KMS-11 (cell line): ENCODE data around the gene SEMA3A.

ENCODE experiments used
- H2AFZ ChIP-seq: fragments of 200-600 bp; sonication (generic); 2 replicates; pipeline ENCODE4 v1.6.1; 2016; ENCODE audit warnings: antibody characterized with exemption, mixed run types, low read depth
- H3K27ac ChIP-seq: fragments of 200-600 bp; sonication (generic); 2 replicates; pipeline ENCODE4 v1.6.1; 2016; ENCODE audit warnings: mild to moderate bottlenecking, mixed run types
- H3K27me3 ChIP-seq: fragments of 200-600 bp; sonication (generic); 2 replicates; pipeline ENCODE4 v1.6.1; 2017; ENCODE audit warnings: mild to moderate bottlenecking, low read depth, mixed run types, moderate library complexity; ENCODE audit not compliant: insufficient read depth
- H3K36me3 ChIP-seq: fragments of 200-600 bp; sonication (generic); 2 replicates; pipeline ENCODE4 v1.6.1; 2017; ENCODE audit warnings: mild to moderate bottlenecking, mixed run types; ENCODE audit not compliant: insufficient read depth
- H3K4me1 ChIP-seq: fragments of 200-600 bp; sonication (generic); 2 replicates; pipeline ENCODE4 v1.6.1; 2016; ENCODE audit warnings: mild to moderate bottlenecking, low read depth, mixed run types; ENCODE audit not compliant: poor library complexity, severe bottlenecking
- H3K4me2 ChIP-seq: fragments of 200-600 bp; sonication (generic); 2 replicates; pipeline ENCODE4 v1.7.0; 2016; ENCODE audit warnings: mild to moderate bottlenecking, mixed run types
- H3K4me3 ChIP-seq: fragments of 200-600 bp; sonication (generic); IDR thresholded peaks from 2 replicates; pipeline ENCODE4 v1.6.1; 2017; ENCODE audit warnings: low read depth, low read length, mixed read lengths; ENCODE audit not compliant: insufficient read depth
- H3K79me2 ChIP-seq: fragments of 200-600 bp; sonication (generic); 2 replicates; pipeline ENCODE4 v1.6.1; 2016; ENCODE audit warnings: low read depth, mixed run types; ENCODE audit not compliant: insufficient read depth
- H3K9ac ChIP-seq: fragments of 200-600 bp; sonication (generic); 2 replicates; pipeline ENCODE4 v1.6.1; 2016; ENCODE audit warnings: mild to moderate bottlenecking, mixed run types
- H4K20me1 ChIP-seq: fragments of 200-600 bp; sonication (generic); 2 replicates; pipeline ENCODE4 v1.6.1; 2016; ENCODE audit warnings: mild to moderate bottlenecking, mixed run types; ENCODE audit not compliant: insufficient read depth
- TF ChIP-seq, protein P1 (sequence below): fragments of 200-600 bp; sonication (generic); conservative IDR thresholded peaks from 2 replicates; pipeline ENCODE4 v1.6.1; 2017; ENCODE audit warnings: low read depth, mild to moderate bottlenecking, antibody characterized with exemption, low read length, moderate library complexity, mixed read lengths

Gene SEMA3A

DNA sequence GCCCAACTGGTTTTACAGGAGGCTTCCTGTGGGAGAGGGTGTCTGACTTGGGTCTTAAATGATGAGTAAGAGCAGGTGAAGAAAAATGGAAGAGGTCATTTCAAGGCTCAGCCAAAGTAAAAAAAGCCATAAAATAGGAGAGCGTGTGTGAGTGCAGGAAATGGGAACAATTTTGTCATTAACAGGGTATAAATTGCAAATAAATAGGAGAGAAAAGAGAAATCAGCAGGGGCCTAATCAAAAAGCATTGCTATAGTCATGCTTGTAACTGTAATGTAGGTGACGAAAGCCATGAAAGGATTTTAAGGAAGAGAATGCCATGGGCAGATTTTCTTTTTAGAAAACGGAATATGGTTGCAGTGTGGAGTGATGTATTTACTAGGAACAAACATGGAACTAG lies 15.7 kb upstream of the SEMA3A start:
- TF ChIP-seq, protein P1, sequence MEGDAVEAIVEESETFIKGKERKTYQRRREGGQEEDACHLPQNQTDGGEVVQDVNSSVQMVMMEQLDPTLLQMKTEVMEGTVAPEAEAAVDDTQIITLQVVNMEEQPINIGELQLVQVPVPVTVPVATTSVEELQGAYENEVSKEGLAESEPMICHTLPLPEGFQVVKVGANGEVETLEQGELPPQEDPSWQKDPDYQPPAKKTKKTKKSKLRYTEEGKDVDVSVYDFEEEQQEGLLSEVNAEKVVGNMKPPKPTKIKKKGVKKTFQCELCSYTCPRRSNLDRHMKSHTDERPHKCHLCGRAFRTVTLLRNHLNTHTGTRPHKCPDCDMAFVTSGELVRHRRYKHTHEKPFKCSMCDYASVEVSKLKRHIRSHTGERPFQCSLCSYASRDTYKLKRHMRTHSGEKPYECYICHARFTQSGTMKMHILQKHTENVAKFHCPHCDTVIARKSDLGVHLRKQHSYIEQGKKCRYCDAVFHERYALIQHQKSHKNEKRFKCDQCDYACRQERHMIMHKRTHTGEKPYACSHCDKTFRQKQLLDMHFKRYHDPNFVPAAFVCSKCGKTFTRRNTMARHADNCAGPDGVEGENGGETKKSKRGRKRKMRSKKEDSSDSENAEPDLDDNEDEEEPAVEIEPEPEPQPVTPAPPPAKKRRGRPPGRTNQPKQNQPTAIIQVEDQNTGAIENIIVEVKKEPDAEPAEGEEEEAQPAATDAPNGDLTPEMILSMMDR, result no peak
- Histone ChIP-seq H3K79me2 (no peaks in the 10 kb centered on the region), H4K20me1 (no peaks in the 10 kb centered on the region), H3K9ac (no peak overlapping the region), H3K36me3 (no peaks in the 10 kb centered on the region), H3K4me2 (no peak overlapping the region), H3K4me3 (no peak overlapping the region), H3K27ac (no peak overlapping the region), H3K27me3 (no peaks in the 10 kb centered on the region), H3K4me1 (no peaks in the 10 kb centered on the region), H2AFZ (no peak overlapping the region)

DNA sequence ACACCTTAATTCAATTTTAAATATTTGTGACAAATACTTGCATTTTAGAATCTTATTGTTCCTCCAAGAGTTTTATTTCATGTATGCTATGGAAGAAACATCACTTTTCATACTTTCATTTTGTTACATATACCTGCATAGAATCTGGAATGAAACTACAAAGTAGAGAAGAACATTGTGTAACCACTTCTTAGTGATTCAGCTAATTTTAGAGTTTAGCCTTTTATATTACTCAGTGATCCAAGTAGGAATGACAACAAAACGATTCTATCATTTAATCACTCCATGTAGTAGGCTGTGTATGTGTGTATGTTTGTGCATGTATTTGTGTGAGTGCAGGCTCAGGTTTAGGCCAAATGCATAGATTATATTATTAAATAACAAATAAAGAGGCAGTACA lies 14.4 kb upstream of the SEMA3A start:
- no peaks in the 10 kb centered on the region for H3K27me3 ChIP-seq
- no peaks in the 10 kb centered on the region for H3K79me2 ChIP-seq
- no peaks in the 10 kb centered on the region for H4K20me1 ChIP-seq
- H3K36me3 ChIP-seq, result no peaks in the 10 kb centered on the region
- no peak overlapping the region for H3K4me3 ChIP-seq
- TF ChIP-seq, protein P1, result no peak
- no peak overlapping the region for H3K4me2 ChIP-seq
- no peaks in the 10 kb centered on the region for H3K4me1 ChIP-seq
- no peak overlapping the region for H3K9ac ChIP-seq
- H2AFZ ChIP-seq, result no peak overlapping the region
- no peak overlapping the region for H3K27ac ChIP-seq

DNA sequence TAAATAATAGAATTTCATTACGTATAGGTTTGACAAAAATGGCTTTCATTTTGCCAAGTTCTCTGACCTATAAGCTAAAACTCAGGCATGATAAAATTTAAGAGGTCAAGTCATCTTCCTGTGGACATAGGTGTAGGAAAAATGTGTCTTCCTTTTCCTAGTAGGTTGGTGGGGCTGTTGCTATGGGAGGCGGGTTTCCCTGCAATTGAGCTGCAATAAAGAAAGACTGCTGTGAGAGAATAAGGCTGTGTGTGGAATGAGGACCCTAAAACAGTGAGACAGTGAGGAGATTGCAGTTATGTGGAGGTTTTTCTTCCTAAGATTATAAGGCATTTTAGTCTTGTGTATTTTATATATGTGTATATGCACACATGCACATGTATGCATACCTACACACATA lies 13.0 kb upstream of the SEMA3A start:
- no peak overlapping the region for H3K4me3 ChIP-seq
- TF ChIP-seq, protein P1, result no peak

DNA sequence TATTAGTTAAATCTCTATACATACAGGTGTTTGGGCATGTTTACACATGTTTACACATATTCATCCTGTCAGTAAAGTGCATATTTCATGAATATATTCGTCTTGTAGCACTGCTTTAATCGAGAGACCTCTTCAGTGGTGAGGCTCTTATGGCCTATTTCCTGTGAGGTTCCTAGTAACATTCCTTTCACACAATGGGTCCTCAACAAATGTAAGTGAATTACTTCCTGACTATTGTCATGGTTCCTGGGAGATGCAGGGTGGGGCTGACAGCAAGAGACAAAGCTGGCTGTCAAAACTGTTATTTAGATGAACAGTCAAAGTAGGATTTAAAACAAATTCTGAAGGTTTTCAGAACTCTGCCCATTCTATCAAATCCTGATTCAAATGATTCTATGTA lies 12.4 kb upstream of the SEMA3A start:
- no peak overlapping the region for H3K27ac ChIP-seq
- H3K4me1 ChIP-seq, result no peaks in the 10 kb centered on the region

More for the DNA sequence above, 13.0 kb upstream of the SEMA3A start:
- Histone ChIP-seq H3K9ac (no peak overlapping the region), H3K27me3 (no peaks in the 10 kb centered on the region), H4K20me1 (no peaks in the 10 kb centered on the region), H3K36me3 (no peaks in the 10 kb centered on the region), H3K79me2 (no peaks in the 10 kb centered on the region), H3K4me2 (no peak overlapping the region), H2AFZ (no peak overlapping the region), H3K4me1 (no peaks in the 10 kb centered on the region), H3K27ac (no peak overlapping the region)

More for the DNA sequence above, 12.4 kb upstream of the SEMA3A start:
- no peaks in the 10 kb centered on the region for H4K20me1 ChIP-seq
- H2AFZ ChIP-seq, result no peak overlapping the region
- no peaks in the 10 kb centered on the region for H3K36me3 ChIP-seq
- no peaks in the 10 kb centered on the region for H3K27me3 ChIP-seq
- no peak overlapping the region for H3K4me2 ChIP-seq
- TF ChIP-seq, protein P1, result no peak
- H3K4me3 ChIP-seq, result no peak overlapping the region
- no peaks in the 10 kb centered on the region for H3K79me2 ChIP-seq
- H3K9ac ChIP-seq, result no peak overlapping the region
